Caki2 (cell line): ENCODE measurements around the gene PUM2. TPM values are rescaled to one million over a fixed set of nuclear protein-coding genes. Genes with fewer than 3 reads are reported as not detected.

ENCODE experiments used
- DNase-seq: peaks from one replicate; pipeline ENCODE4 v3.0.0-alpha.2; 2015; ENCODE audit warnings: low read depth
- in situ Hi-C: cut with HindIII; loops from 2 replicates; pipeline ENCODE4 v1.10.0; 2016; ENCODE audit warnings: low sequenced_read_pairs, low pct_unique_long_range_greater_than_20kb, mixed read lengths
- total RNA-seq: library from RNA; depleted of rRNA; stranded (reverse); fragments of >200 nt; shearing (Covaris generic); gene quantifications from 2 replicates; pipeline ENCODE4 v1.2.3, GENCODE V29; 2014; ENCODE audit warnings: low replicate concordance

PUM2 gene
- total RNA-seq, 1 experiment from 2014 or later: 31.4 TPM

DNA sequence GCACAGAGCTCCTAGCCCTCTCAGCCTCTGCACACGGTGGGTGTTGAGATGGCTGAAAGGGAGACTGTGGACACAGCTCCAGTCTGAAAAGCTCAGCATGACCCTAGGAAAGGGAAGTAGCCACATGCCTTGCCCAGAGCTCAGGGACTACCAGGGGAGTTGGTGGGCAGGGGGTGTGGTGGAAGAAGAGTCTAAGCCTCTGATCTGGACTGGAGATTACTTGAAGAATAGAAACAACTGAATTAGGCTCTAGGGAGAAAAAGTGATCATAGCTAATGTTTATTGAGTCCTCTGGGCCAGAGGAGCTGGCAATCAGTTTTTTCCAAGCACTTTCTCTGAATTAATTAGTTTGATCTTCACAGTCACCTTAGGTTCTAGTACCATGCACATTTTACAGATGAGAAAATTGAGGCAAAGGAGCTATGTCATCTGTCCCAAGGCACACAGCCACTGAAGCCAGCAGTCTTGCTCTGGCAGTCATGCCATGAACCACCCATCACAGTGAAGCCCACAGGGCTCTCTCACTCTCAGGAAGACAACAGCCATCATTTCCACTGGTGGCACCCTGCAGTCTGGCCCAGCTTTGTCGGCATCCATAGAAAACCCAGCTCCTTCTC, 136.0 kb downstream of the PUM2 start:
- in situ Hi-C loops: no loop called here
- no peak for DNase-seq

DNA sequence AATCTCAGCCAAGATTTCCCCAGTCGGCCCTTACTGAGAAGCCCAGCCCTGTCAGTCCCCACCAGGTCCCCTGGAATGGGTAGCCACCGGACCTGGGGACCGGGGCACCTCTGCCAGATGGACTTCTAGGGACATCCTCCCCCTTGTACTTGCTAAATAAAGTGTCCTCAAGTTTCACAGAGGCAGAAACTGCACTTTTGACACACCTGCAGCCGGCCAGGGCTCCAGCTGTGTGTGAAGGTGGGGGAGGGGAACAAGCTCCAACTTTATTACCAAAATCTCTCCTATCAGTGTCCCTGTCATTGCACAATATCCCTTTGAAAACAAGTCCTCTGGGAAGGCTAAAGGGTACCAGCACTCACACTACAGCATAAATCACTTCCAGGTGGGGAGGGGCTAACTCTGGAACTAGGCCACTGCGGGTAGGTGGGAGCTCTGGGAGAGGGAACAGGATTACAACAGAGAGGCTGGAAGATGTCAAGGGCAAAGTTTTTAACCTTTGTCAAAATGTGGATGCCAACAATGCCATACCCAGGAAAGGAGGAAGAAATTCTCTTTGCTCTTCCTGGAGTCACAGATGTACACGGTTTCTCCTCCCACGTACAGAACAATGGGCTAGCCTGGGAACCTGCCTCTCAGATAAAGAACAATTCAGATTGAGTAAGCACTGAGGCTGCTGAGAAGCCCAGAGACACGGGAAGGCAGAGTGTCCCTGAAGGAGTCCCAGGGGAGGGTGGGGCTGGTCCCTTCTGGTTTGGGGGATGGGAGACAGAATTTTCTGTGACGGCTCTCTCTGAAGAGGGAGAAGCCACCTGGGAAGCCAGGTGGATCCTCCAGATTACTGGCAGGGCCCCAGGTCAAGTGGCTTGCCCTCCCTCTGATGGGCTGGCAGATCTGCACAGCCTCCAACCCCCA, 136.7 kb downstream of the PUM2 start:
- in situ Hi-C loops: no loop called here
- no peak for DNase-seq

- in situ Hi-C loops: no loop called here
- no peak for DNase-seq
Observed at GRCh38 chr2:20212871-20213503, 137.7 kb downstream of the PUM2 start.

- in situ Hi-C loops: no loop called here
- DNase-seq: no peak
Observed at GRCh38 chr2:20212459-20212870, 138.2 kb downstream of the PUM2 start.

DNA sequence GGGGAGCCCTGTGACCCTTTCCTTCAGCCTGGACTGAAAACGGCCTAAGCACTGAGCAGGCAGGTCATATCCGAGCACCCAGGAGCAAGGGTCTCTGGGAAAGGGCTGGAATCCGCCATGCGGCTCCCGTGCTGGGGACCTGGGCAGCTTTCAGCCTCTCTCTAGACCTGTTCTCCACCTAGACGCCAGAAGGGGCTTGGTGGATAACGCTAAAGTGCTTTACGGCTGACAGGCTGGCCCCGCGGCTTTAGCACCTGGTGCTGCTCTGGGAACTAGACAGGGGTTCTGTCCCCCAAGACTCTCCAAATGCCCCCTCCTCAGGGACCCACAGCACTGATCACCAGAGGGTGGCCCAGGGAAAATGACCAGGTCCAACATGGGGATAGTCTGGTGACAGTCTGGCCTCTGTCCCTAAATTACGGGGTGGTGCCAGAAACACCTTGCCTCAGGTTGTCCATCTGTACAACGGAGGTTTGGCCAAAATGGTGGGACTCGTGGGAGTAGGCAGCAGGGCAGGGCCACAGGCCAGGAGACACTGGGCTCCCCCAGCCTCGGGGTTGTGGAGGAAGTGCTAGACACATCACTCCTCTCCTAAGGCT, 138.7 kb downstream of the PUM2 start:
- in situ Hi-C loops: no loop called here
- no peak for DNase-seq

GRCh38 chr2:20211420-20211819, 139.2 kb downstream of the PUM2 start:
- DNase-seq: no peak
- in situ Hi-C loops: no loop called here

DNA sequence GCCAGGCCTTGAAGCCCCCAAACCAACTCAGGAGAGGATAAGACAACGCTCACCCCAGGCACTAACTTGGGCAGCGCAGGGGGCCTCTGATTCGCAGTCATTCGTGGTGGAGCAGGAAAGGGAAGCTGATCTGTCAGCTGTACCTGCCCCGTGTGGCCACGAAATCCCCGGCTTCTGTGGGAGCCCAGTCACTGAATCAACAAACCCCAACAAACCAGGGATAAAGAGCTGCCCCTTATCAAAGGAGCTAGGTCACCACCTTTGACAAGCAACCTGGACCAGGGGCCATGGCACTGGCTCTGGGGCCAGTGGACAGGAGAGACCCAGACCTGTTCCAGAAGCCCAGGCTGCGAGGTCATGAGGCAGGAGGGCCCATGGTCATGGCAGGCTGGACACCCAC, 140.2 kb downstream of the PUM2 start:
- in situ Hi-C loops: no loop called here

DNA sequence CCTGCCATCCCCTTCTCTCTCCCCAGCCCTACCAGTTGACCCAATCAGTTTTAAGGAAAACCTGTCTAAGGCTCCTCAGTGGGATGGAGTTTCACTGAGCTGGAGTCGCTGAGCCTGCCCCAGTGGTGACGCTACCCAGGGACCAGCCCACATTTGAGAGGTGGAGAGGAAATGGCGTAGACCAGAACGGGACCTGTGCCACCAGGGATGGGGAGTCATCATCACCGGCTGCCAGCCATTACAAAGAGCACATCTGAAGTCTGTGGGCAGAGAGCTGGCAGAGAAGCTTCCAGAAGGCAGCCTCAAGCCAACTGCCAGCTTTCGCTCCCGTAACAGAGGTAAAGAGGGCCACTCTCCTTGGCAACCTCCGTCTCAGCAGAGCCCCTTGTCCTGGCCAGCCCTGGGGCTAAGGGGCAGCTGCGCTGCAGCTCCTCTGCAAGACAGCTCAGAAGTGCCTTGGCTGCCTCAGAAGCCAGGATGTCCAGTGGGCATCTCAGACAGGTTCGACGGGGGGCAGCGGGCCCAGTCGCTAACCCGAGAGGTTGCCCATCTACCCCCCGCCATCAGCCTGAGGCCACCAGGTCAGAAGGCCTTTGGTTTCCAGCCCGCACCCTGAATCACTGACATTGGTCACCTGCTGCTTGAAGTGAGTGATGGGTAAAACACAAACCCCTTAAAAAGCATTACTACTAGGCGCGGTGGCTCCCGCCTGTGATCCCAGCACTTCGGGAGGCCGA, 141.1 kb downstream of the PUM2 start:
- no peak for DNase-seq
- in situ Hi-C loops: no loop called here

More for the DNA sequence above, 140.2 kb downstream of the PUM2 start:
- DNase-seq: no peak

DNA sequence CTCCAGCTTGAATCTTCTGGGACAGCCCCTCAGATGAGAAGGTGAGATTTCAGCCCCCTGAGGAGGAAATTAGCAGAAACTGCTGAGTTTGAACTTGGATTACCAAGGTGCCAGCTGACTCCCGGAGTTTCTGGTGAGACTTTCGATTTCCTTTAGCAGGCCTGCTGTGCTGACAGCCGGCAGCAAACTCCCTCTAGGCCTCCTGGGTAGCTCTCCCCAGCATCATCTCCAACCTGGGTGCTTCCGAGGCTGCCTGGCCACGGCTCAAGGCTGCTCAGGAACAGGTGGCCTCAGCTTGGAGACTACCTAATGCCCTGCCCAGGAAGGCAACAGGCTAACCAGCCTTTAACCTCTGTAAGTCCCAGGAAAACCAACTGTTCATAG, 142.2 kb downstream of the PUM2 start:
- no peak for DNase-seq
- in situ Hi-C loops: no loop called here

DNA sequence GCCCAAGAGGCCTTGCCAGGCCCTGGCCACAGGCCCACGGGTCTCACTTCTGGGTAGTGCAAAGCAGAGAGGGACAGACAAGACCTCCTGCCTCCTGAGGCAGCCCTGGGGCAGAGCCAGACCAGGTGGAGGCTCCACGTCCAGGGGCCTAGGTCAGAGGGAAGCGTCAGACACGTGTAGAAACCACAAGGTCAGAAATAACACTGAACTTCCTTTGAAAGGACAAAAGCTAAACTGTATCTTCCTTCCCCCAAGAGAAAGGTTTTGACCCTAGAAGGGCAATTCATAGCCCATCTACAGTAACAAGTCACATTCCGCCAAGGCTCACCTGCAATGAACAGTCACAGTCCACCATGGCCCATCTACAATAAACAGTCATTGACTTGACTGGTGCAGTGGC, 143.6 kb downstream of the PUM2 start:
- in situ Hi-C loops: no loop called here

GRCh38 chr2:20205915-20206524, 144.6 kb downstream of the PUM2 start:
- no peak for DNase-seq
- in situ Hi-C loops: no loop called here

More for the DNA sequence above, 143.6 kb downstream of the PUM2 start:
- DNase-seq: no peak

- no peak for DNase-seq
- in situ Hi-C loops: no loop called here
Observed at GRCh38 chr2:20205069-20205468, 145.6 kb downstream of the PUM2 start.

GRCh38 chr2:20203521-20204225, 147.0 kb downstream of the PUM2 start:
- DNase-seq: no peak
- in situ Hi-C loops: no loop called here

DNA sequence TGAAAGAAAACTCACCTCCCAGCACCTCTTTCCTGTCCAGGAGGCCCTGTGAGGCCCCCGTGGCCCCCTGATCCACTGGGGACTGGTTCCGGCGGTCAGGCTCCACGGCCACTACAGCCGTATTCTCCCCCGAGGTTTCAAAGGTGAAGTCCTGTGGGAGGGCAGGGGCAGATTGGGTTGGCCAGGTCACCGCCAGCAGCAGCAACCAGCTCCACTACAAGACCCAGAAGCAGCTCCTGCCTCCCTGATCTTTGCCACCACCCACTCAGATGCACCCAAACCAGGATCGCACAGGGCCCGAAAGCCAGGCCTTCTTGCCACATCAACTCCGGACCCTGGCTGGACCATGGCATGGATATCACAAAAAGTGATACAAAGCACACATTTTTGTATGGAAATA, 147.6 kb downstream of the PUM2 start:
- no peak for DNase-seq
- in situ Hi-C loops: no loop called here

DNA sequence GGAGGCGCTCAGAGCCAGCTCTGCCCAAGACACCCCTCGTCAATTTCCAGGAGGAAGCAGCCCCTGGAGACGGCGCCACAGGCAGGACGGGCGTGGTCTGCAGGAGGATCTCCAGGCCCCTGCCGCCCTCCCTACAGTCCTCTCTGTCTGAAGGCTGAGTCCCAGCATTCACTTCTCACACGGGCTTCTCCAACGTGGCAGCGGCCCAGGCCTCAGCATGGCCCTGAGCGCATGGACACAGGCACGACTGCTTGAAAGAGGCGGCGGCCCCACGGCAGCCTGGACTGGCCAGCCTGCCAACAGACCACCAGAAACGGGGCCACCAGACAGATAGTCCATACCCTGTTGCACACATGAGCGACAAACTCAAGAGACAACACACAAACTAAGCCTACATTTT, 149.0 kb downstream of the PUM2 start:
- in situ Hi-C loops: no loop called here
- no peak for DNase-seq

- in situ Hi-C loops: no loop called here
Observed at GRCh38 chr2:20200697-20201555, 149.7 kb downstream of the PUM2 start.

More at GRCh38 chr2:20200697-20201555, 149.7 kb downstream of the PUM2 start:
- no peak for DNase-seq
